ENCODE measurements around the gene ARID3A.

DNA sequence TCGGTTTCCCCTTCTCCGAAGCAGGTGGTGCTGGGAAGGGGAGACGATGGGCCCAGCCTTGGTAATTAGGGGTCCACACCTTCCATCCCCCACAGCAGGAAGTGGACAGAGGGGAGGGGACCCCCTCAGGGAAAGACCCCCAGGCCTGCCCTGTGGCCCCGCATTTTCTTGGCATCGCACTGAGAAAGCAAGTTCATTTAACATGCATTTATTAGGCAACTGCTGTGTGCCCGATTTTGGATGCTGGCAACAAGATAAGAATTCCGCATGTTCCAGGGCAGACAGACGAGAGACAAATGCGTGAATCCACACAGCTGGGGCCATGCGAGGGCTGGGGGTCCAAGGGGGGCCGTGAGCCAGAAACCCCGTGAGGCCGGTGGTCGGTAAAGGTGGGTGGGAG, 28.4 kb downstream of the ARID3A start:
- TF ChIP-seq, protein P1, sequence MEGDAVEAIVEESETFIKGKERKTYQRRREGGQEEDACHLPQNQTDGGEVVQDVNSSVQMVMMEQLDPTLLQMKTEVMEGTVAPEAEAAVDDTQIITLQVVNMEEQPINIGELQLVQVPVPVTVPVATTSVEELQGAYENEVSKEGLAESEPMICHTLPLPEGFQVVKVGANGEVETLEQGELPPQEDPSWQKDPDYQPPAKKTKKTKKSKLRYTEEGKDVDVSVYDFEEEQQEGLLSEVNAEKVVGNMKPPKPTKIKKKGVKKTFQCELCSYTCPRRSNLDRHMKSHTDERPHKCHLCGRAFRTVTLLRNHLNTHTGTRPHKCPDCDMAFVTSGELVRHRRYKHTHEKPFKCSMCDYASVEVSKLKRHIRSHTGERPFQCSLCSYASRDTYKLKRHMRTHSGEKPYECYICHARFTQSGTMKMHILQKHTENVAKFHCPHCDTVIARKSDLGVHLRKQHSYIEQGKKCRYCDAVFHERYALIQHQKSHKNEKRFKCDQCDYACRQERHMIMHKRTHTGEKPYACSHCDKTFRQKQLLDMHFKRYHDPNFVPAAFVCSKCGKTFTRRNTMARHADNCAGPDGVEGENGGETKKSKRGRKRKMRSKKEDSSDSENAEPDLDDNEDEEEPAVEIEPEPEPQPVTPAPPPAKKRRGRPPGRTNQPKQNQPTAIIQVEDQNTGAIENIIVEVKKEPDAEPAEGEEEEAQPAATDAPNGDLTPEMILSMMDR (conservative IDR thresholded peaks at IDR 0.05; ENCODE audit: low read length), result no peak
- no peak for TF ChIP-seq EZH2phosphoT487 (IDR thresholded peaks at IDR 0.05; ENCODE audit: borderline replicate concordance, low read depth, low read length)
